Esophagus muscularis mucosa (tissue), 3 donors: ENCODE measurements around the gene STIL.

Experiments
- POLR2AphosphoS5 ChIP-seq, 2 donors: sonication (generic); formaldehyde crosslinking; IDR thresholded peaks; one replicate each; pipeline ENCODE4 v1.6.1; 2017; ENCODE audit warnings: antibody characterized with exemption in 2 of 2
- TF ChIP-seq, protein P1 (sequence below), 3 experiments: fragments of 200-600 bp in 2 of 3; fragments of 450-650 bp in 1 of 3; sonication (generic) in 2 of 3; IDR thresholded peaks; one replicate each; pipeline ENCODE4 v1.5.1; 2017 to 2019; ENCODE audit warnings: antibody characterized with exemption in 3 of 3, mild to moderate bottlenecking in 2 of 3, moderate library complexity in 1 of 3

DNA sequence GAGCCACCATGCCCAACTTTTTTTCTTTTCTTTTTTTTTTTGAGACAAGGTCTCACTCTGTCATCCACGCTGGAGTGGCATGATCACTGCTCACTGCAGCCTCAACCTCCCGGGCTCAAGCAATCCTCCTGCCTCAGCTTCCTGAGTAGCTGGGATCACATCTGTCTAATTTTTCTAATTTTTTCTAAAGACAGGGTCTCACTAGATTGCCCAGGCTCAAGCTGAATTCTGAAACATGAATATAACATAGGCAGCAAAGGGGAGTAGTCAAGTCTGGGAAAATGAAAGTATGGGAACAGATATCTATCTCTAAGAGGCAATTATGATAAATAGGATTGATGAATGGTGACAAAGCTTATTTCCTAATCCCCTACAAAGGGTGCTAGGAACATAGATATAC lies 12.3 kb upstream of the STIL start:
- TF ChIP-seq, protein P1, sequence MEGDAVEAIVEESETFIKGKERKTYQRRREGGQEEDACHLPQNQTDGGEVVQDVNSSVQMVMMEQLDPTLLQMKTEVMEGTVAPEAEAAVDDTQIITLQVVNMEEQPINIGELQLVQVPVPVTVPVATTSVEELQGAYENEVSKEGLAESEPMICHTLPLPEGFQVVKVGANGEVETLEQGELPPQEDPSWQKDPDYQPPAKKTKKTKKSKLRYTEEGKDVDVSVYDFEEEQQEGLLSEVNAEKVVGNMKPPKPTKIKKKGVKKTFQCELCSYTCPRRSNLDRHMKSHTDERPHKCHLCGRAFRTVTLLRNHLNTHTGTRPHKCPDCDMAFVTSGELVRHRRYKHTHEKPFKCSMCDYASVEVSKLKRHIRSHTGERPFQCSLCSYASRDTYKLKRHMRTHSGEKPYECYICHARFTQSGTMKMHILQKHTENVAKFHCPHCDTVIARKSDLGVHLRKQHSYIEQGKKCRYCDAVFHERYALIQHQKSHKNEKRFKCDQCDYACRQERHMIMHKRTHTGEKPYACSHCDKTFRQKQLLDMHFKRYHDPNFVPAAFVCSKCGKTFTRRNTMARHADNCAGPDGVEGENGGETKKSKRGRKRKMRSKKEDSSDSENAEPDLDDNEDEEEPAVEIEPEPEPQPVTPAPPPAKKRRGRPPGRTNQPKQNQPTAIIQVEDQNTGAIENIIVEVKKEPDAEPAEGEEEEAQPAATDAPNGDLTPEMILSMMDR (IDR thresholded peaks at IDR 0.05) = no peak
- no peak for TF ChIP-seq POLR2AphosphoS5 (IDR thresholded peaks at IDR 0.05)
